ENCODE results near the gene BLOC1S5. TPM values are rescaled to one million over a fixed set of nuclear protein-coding genes. Genes with fewer than 3 reads are reported as not detected.
A peak's percentile ranks its signal among the peaks of the same experiment; 100 is the strongest.

Gene BLOC1S5
- total RNA-seq, 1 donor from 2014 or later = 34.4 TPM

GRCh38 chr6:8064638-8065518 lies 689 bp upstream of the BLOC1S5 start:
- H3K9me3 ChIP-seq (ENCODE audit: low read depth) = no peaks in the 10 kb centered on the region
- H4K20me1 ChIP-seq (ENCODE audit: low read depth) = no peaks in the 10 kb centered on the region
- no peak overlapping the region for H3K9ac ChIP-seq
- peak overlapping the region; percentile 60 for H3K4me2 ChIP-seq
- no peaks in the 10 kb centered on the region for H3K36me3 ChIP-seq
- Mint-ChIP-seq H3K36me3 (no peaks in the 10 kb centered on the region), H3K9me3 (no peaks in the 10 kb centered on the region), H3K27me3 (ENCODE audit: insufficient read depth, low read depth) (no peaks in the 10 kb centered on the region), H3K4me3 (peak overlapping the region; percentile 93), H3K27ac (no peak overlapping the region), H3K4me1 (peaks cover 30% of the 10 kb centered on the region)
- peak overlapping the region; percentile 74 for H3K4me3 ChIP-seq
- peaks cover 13% of the 10 kb centered on the region for H3K79me2 ChIP-seq (ENCODE audit: low read depth)
- no peak overlapping the region for H3K27ac ChIP-seq
- no peaks in the 10 kb centered on the region for H3K27me3 ChIP-seq
- TF ChIP-seq CTCF (IDR thresholded peaks at IDR 0.05) (no peak), EZH2 (IDR thresholded peaks at IDR 0.05) (no peak), EZH2phosphoT487 (IDR thresholded peaks at IDR 0.05) (no peak)
- DNase-seq (ENCODE audit: low spot score) = no peak
- H2AFZ ChIP-seq (replicated peaks) = peak overlapping the region; percentile 7
- peaks cover 14% of the 10 kb centered on the region for H3F3A ChIP-seq (ENCODE audit: low read depth)
- H3K4me1 ChIP-seq = peaks cover 16% of the 10 kb centered on the region

- Mint-ChIP-seq H3K4me3 (no peak overlapping the region), H3K36me3 (peaks cover 7% of the 10 kb centered on the region), H3K27me3 (ENCODE audit: insufficient read depth, low read depth) (no peaks in the 10 kb centered on the region), H3K4me1 (peaks cover 17% of the 10 kb centered on the region), H3K9me3 (no peaks in the 10 kb centered on the region), H3K27ac (no peak overlapping the region)
- no peak overlapping the region for H3K9ac ChIP-seq
- no peak overlapping the region for H3K4me3 ChIP-seq
- H2AFZ ChIP-seq (replicated peaks) = no peak overlapping the region
- DNase-seq (ENCODE audit: low spot score) = no peak
- H3F3A ChIP-seq (ENCODE audit: low read depth) = peaks cover 11% of the 10 kb centered on the region
- no peak for TF ChIP-seq EZH2phosphoT487 (IDR thresholded peaks at IDR 0.05)
- TF ChIP-seq EZH2 (IDR thresholded peaks at IDR 0.05) = no peak
- TF ChIP-seq CTCF (IDR thresholded peaks at IDR 0.05) = no peak
- H4K20me1 ChIP-seq (ENCODE audit: low read depth) = no peaks in the 10 kb centered on the region
- H3K27me3 ChIP-seq = no peaks in the 10 kb centered on the region
- H3K79me2 ChIP-seq (ENCODE audit: low read depth) = peaks cover 13% of the 10 kb centered on the region
- no peaks in the 10 kb centered on the region for H3K36me3 ChIP-seq
- no peak overlapping the region for H3K4me2 ChIP-seq
- H3K4me1 ChIP-seq = peaks cover 7% of the 10 kb centered on the region
- H3K9me3 ChIP-seq (ENCODE audit: low read depth) = no peaks in the 10 kb centered on the region
- H3K27ac ChIP-seq = no peak overlapping the region
These were observed 2.5 kb downstream of the BLOC1S5 start for GRCh38 chr6:8061736-8062135.

- TF ChIP-seq EZH2 (IDR thresholded peaks at IDR 0.05) (no peak), EZH2phosphoT487 (IDR thresholded peaks at IDR 0.05) (no peak), CTCF (IDR thresholded peaks at IDR 0.05) (no peak)
- Histone ChIP-seq H2AFZ (replicated peaks) (no peak overlapping the region), H3K79me2 (ENCODE audit: low read depth) (peaks cover 13% of the 10 kb centered on the region), H3F3A (ENCODE audit: low read depth) (peaks cover 5% of the 10 kb centered on the region), H3K27me3 (no peaks in the 10 kb centered on the region), H3K9ac (no peak overlapping the region), H3K4me1 (peaks cover 7% of the 10 kb centered on the region), H3K9me3 (ENCODE audit: low read depth) (no peaks in the 10 kb centered on the region), H3K27ac (no peak overlapping the region), H3K4me3 (no peak overlapping the region), H4K20me1 (ENCODE audit: low read depth) (no peaks in the 10 kb centered on the region), H3K36me3 (no peaks in the 10 kb centered on the region), H3K4me2 (no peak overlapping the region)
- H3K27ac Mint-ChIP-seq = no peak overlapping the region
- no peak overlapping the region for H3K4me3 Mint-ChIP-seq
- no peaks in the 10 kb centered on the region for H3K9me3 Mint-ChIP-seq
- DNase-seq (ENCODE audit: low spot score) = no peak
- no peaks in the 10 kb centered on the region for H3K27me3 Mint-ChIP-seq (ENCODE audit: insufficient read depth, low read depth)
- peaks cover 16% of the 10 kb centered on the region for H3K4me1 Mint-ChIP-seq
- H3K36me3 Mint-ChIP-seq = peaks cover 10% of the 10 kb centered on the region
These were observed 3.8 kb downstream of the BLOC1S5 start for GRCh38 chr6:8060346-8060745.
